Memory B cell (primary cell): ENCODE results near the gene CHST15.

Experiments
- ATAC-seq: fragments of 150-1000 bp; cut with Tn5 transposase; 2 replicates; pipeline ENCODE4 v1.10.0; 2021; ENCODE audit warnings: low read depth, mild to moderate bottlenecking, moderate library complexity
- DNase-seq, 2 donors: peaks; one replicate each; pipeline ENCODE4 v3.0.0; 2022; ENCODE audit warnings: low spot score in 2 of 2
- H3K27ac Mint-ChIP-seq: one replicate; pipeline ENCODE4 v1.8.0; 2022; ENCODE audit warnings: mild to moderate bottlenecking, moderate library complexity, mixed read lengths
- H3K27me3 Mint-ChIP-seq: one replicate; pipeline ENCODE4 v1.8.0; 2022; ENCODE audit warnings: mixed read lengths
- H3K36me3 Mint-ChIP-seq: one replicate; pipeline ENCODE4 v1.8.0; 2022; ENCODE audit warnings: mild to moderate bottlenecking, mixed read lengths
- H3K4me1 Mint-ChIP-seq: one replicate; pipeline ENCODE4 v1.8.0; 2022; ENCODE audit warnings: mixed read lengths
- H3K4me3 Mint-ChIP-seq: one replicate; pipeline ENCODE4 v1.8.0; 2022; ENCODE audit warnings: mild to moderate bottlenecking, moderate library complexity, mixed read lengths
- H3K9me3 Mint-ChIP-seq: one replicate; pipeline ENCODE4 v1.8.0; 2022; ENCODE audit warnings: mixed read lengths

The CHST15 gene

DNA sequence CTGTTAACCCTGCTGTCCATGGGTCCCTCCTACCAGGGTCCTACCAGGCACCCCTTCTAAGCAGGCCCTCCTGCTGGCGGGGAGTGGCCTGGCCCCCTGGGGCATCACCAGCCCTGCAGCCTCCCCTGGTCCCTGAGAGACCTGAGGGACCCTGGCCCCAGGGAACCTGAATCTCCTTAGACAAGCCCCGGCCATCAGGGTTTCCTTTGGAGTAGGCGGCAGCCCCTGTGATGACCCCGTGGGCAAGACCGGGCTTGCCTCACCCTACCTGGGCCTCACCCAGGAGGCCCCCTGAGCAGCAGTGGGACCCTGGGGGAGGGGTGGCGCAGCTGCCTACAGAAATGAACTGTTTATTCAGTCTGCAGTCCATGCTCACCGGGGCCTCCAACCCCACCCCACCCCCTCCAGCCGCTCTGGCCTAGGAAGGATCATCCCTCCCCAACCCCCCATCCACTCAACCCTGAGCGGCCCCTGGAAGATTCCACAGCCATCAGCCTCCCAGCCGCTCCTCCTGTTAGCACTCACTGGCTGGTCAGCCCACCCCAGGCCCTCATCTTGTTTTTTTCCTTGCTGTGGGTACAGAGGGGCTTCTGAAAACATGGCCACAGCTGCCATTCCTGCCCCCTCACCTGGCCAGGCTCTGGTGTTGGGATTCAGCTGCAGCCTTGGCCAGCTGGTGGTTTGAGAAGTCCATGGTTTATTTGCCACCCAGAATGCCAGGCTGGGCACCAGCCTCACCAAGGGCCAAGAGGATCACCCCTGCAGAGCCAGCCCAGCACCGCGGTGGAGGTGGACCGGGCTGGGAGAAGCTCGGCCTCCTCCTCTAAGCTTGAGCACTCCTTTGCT is 34.8 kb upstream of the CHST15 start:
- peaks cover 9% of the 10 kb centered on the region for H3K4me1 Mint-ChIP-seq
- DNase-seq (no peak), ATAC-seq (no peak)
- no peak overlapping the region for H3K4me3 Mint-ChIP-seq
- no peaks in the 10 kb centered on the region for H3K27me3 Mint-ChIP-seq
- H3K36me3 Mint-ChIP-seq, result no peaks in the 10 kb centered on the region
- H3K27ac Mint-ChIP-seq, result no peak overlapping the region
- no peaks in the 10 kb centered on the region for H3K9me3 Mint-ChIP-seq

DNA sequence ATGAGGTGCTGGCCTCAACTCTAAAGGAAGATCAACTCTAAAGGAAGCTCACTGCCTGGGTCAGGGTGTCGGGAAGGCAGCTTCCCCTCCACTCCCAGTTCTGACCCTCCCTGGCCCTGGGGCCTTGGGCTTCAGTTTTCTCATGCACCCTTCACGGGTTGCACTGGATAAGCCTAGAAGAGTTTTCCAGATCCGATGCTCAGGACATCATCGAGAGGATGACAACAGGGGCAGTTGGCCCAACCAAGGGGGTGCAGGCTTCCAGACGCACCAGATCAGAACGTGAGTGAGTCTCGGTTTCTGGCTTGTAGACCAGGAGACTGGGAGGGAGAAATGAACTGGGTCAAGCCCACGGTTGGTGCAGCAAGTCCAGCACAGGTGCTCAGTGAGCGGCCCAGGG is 34.2 kb upstream of the CHST15 start:
- peaks cover 9% of the 10 kb centered on the region for H3K4me1 Mint-ChIP-seq
- H3K27me3 Mint-ChIP-seq, result no peaks in the 10 kb centered on the region
- no peaks in the 10 kb centered on the region for H3K9me3 Mint-ChIP-seq
- H3K36me3 Mint-ChIP-seq, result no peaks in the 10 kb centered on the region
- no peak overlapping the region for H3K27ac Mint-ChIP-seq
- H3K4me3 Mint-ChIP-seq, result no peak overlapping the region
- ATAC-seq (no peak), DNase-seq (no peak)

DNA sequence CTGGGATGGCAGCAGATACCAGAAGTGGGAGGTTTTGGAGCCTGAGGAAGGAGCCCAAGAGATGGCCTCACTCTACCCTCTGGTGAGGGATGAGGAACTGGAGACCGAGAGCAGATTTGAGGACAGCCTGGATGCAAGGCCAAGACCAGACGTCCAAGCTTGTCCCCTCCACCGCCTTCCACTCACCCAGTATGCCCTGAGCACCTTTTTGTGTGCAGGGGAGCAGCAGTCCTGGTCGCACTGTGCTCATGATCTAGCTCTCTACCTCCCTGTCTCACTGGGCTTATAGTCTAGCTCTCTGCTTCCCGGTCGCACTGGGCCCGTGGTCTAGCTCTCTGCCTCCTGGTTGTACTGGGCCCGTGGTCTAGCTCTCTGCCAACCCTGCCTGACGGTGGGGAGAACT is 33.6 kb upstream of the CHST15 start:
- no peak for DNase-seq
- H3K4me3 Mint-ChIP-seq, result no peak overlapping the region
- peaks cover 11% of the 10 kb centered on the region for H3K4me1 Mint-ChIP-seq
- H3K27me3 Mint-ChIP-seq, result no peaks in the 10 kb centered on the region
- no peak overlapping the region for H3K27ac Mint-ChIP-seq
- no peaks in the 10 kb centered on the region for H3K36me3 Mint-ChIP-seq
- ATAC-seq, result no peak
- H3K9me3 Mint-ChIP-seq, result no peaks in the 10 kb centered on the region

DNA sequence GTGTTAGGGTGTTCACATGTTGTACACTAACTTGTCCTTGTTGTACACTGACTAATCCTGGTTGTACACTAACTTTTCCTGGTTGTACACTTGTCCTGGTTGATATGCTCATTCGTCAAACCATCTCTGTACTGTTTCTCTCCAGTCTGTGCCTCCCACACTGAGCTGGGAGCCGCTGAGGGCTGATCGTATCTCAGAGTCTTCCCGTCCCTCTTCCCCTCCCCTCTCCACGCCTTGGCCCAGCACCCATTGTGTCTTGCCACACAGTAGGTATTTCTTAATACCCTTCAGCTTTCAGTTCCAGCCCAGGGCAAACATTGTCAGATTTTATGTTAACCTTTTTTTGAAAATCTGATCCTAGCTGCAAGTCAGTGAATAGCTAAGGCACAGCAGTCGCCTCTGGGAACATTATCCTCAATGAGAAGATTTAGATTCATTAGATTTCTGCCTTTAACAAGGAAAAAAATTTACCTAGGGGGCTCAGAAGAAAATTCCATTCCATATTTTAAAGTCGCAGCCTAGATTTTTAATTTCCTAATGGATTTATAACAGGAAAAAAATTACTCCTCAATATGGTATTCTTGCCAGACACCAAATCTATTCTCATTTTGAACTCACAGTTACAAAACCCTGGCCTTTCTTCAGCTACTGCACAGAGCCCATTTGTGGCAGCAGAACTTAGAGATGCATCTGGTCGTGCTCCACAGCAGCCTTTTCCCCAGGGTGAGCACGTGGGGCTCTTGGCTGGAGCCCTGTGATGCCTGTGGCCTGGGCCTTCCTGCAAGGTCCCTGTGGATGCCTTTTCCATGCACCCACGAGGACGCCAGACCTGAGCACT is 33.0 kb upstream of the CHST15 start:
- H3K36me3 Mint-ChIP-seq, result no peaks in the 10 kb centered on the region
- H3K27ac Mint-ChIP-seq, result no peak overlapping the region
- H3K4me3 Mint-ChIP-seq, result no peak overlapping the region
- DNase-seq (no peak), ATAC-seq (no peak)
- no peaks in the 10 kb centered on the region for H3K9me3 Mint-ChIP-seq
- H3K27me3 Mint-ChIP-seq, result no peaks in the 10 kb centered on the region
- peaks cover 13% of the 10 kb centered on the region for H3K4me1 Mint-ChIP-seq

DNA sequence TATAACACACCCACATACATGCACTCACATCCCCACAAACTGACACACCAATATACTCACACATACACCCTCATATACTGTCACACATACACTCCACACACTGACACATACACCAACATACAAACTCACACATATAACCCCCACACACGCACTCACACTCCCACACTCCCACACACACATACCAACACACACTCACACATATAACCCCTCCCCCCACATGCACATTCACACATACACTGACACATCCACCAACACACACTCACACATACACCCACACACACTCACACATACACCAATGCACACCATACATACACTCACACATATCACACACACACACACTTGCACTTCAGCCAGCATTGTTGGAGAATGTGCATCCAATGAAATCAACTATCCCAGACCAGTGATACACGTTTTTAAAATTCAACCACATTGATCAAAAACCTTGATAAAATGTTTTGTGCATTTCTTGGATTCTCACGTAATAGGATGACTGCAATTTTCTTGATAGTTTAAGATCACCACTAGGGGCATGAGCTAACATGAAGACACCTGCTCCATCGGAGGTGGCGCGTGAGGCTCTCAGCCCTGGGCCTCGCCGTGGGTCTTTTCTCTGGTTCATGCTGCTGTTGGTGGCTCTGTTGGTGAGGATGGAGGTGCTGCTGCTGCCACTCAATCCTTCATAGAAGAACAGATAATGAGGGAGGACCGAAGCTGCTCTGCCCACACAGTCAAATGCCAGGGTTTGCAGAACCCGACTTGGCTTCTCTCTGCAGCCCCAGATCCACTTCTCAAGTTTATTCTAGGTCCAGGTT is 32.1 kb upstream of the CHST15 start:
- Mint-ChIP-seq H3K4me1 (peaks cover 13% of the 10 kb centered on the region), H3K4me3 (no peak overlapping the region), H3K27me3 (no peaks in the 10 kb centered on the region), H3K27ac (no peak overlapping the region), H3K9me3 (no peaks in the 10 kb centered on the region), H3K36me3 (no peaks in the 10 kb centered on the region)
- DNase-seq, result peak in 1 of 2 donors; percentile 29
- ATAC-seq, result peak; percentile 26

DNA sequence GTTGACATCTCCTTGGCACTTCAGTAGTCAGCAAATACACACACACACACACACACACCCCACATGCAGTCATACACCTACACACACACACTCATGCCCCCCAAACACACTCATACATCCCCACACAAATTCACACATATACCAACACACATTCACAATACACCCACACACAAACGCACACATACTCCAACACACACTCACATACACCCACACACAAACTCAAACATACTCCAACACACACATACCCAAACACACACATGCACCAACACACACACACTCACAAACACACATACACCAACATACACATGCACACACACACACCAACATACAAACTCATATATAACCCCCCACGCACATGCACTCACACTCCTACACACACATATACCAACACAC is 31.4 kb upstream of the CHST15 start:
- H3K9me3 Mint-ChIP-seq, result no peaks in the 10 kb centered on the region
- ATAC-seq (no peak), DNase-seq (no peak)
- no peaks in the 10 kb centered on the region for H3K36me3 Mint-ChIP-seq
- peaks cover 13% of the 10 kb centered on the region for H3K4me1 Mint-ChIP-seq
- H3K27me3 Mint-ChIP-seq, result no peaks in the 10 kb centered on the region
- H3K27ac Mint-ChIP-seq, result no peak overlapping the region
- no peak overlapping the region for H3K4me3 Mint-ChIP-seq

DNA sequence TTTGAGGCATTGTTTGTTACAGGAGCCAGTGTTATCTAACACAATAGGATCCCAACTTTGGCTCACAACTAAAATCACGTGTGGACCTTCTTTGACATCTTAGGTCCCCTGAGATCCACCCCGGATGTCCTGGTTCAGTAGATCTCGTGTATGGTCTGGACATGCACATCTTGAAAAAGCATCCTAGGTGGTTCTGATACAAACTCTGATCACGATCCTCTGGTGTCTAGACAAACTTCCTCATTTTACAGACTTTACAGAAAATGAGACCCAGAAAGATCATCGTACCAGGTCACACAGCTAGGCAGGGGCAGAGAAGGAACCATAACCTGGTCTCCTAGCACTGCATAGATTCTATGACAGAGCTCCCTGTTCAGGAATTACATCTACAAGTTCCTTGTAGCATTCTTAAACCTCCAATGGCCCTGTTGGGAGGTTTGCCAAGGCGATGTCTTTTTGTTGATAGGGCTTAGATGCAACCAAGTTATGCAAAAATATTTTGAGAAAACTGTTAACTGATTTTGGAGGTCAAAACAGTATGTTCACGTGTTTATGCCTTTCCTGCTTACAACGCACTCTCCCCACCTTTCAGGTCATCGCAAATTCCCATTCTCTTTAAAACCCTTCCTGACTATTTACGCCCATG is 30.8 kb upstream of the CHST15 start:
- Mint-ChIP-seq H3K4me3 (no peak overlapping the region), H3K4me1 (peaks cover 13% of the 10 kb centered on the region), H3K36me3 (no peaks in the 10 kb centered on the region), H3K27ac (no peak overlapping the region), H3K27me3 (no peaks in the 10 kb centered on the region), H3K9me3 (no peaks in the 10 kb centered on the region)
- ATAC-seq (peak; percentile 92), DNase-seq (peak; percentile 38 to 63)

DNA sequence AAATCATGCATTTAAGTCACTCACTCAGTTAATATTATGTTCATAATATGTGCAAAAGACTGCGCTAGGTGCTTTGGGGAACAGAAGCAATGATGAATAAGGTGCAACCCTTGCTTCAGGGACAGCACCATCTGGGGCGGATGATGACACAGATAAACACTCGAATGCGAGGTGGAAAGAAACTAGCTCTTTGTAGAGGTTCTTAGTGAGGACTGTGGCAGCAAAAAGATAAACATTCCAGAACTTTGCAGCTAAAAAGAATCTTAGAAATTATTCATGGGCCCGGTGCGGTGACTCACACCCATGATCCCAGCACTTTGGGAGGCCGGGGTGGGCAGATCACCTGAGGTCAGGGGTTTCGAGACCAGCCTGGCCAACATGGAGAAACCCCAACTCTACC is 29.8 kb upstream of the CHST15 start:
- H3K4me1 Mint-ChIP-seq, result peaks cover 13% of the 10 kb centered on the region
- no peak overlapping the region for H3K4me3 Mint-ChIP-seq
- no peaks in the 10 kb centered on the region for H3K36me3 Mint-ChIP-seq
- no peaks in the 10 kb centered on the region for H3K9me3 Mint-ChIP-seq
- no peaks in the 10 kb centered on the region for H3K27me3 Mint-ChIP-seq
- no peak overlapping the region for H3K27ac Mint-ChIP-seq
- ATAC-seq, result no peak
- no peak for DNase-seq

DNA sequence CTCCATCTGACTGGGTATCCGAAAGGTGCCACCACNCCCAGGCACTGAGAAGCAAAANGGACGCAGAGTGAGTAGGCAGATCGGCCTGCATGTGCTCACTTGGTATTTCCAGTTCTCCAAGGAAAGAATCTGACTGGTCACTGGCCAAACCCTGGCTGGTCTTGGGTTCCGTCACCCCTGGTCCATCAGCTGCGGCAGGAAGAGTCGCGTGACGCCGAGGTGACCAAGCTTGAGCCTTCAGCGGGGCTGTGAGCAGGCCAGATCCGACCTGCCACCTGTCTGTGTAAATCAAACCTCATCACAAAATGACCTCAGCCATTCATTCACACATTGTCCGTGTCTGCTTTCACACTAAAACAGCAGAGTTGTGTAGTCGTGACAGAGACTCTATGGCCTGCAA is 28.8 kb upstream of the CHST15 start:
- Mint-ChIP-seq H3K36me3 (no peaks in the 10 kb centered on the region), H3K4me3 (no peak overlapping the region), H3K4me1 (peaks cover 15% of the 10 kb centered on the region), H3K9me3 (no peaks in the 10 kb centered on the region), H3K27ac (no peak overlapping the region), H3K27me3 (no peaks in the 10 kb centered on the region)
- ATAC-seq, result no peak
- no peak for DNase-seq

DNA sequence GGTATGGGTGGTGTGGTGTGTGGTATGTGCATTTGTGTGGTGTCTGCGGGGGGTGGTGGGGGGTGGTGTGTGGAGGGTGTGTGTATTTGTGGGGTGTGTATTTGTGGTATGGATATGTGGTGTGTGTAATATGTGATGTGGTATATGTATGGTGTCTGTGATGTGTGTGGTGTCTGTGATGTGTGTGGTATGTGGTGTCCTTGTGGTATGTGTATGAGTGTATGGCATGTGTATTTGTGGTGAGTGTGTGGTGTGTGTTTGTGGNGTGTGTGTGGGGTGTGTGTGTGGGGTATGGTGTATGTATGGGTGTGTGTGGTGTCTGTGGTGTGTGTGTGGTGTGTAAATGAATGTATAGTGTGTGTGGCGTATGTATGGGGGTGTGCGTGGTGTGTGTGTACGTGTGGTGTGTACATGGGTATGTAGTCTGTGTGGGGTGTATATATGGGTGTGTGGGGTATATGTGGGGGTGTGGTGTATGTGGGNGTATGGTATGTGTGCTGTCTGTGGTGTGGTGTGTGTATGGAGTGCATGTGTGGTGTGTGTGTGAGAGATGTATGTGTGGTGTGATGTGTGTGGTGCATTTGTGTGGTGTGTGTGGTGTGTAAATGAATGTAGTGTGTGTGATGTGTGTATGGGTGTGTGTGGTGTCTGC is 27.1 kb upstream of the CHST15 start:
- Mint-ChIP-seq H3K27me3 (no peaks in the 10 kb centered on the region), H3K4me3 (no peak overlapping the region), H3K36me3 (no peaks in the 10 kb centered on the region), H3K27ac (no peak overlapping the region), H3K4me1 (peaks cover 16% of the 10 kb centered on the region), H3K9me3 (no peaks in the 10 kb centered on the region)
- DNase-seq (no peak), ATAC-seq (no peak)

DNA sequence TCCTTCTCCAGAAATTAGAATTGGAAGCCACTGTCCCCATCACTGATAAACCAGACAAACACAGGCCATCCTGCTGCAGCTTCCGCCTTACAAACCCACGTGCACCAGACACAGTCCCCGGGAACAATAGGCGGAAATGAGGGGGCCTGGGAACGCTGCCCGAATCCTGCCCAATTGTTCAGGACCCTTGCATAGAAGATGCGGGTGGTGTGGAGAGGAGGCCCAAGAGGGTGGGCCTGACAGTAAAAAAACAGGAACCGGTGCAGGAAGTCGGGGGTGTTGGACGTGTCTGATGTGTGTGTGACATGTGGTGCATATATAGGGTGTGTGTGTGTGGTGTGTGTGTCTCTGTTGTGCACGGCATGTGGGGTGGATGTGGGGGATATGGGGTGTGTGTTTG is 26.5 kb upstream of the CHST15 start:
- peaks cover 16% of the 10 kb centered on the region for H3K4me1 Mint-ChIP-seq
- no peak overlapping the region for H3K4me3 Mint-ChIP-seq
- H3K27ac Mint-ChIP-seq, result no peak overlapping the region
- DNase-seq (no peak), ATAC-seq (peak; percentile 37)
- no peaks in the 10 kb centered on the region for H3K9me3 Mint-ChIP-seq
- no peaks in the 10 kb centered on the region for H3K27me3 Mint-ChIP-seq
- no peaks in the 10 kb centered on the region for H3K36me3 Mint-ChIP-seq

DNA sequence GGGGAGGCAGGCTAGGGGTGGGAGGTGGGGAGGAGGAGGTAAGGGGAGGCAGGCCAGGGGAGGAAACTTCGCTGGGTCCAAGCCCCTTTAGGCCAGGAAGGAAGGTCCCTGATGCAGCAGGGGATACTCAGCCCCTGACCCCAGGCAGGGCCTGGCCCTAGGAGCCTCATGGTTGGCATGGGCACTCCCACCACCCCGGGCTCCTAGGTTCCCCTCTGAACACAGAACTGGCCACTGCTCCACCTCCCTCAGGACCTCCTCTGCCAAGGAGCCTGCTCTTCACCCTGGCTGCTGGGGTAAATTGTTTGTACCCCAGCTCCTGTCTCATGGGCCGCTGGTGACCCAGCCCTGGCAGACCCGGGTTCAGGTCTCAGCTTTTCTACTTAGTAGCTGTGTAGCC is 25.8 kb upstream of the CHST15 start:
- Mint-ChIP-seq H3K27me3 (no peaks in the 10 kb centered on the region), H3K9me3 (no peaks in the 10 kb centered on the region), H3K4me3 (no peak overlapping the region), H3K36me3 (no peaks in the 10 kb centered on the region), H3K27ac (no peak overlapping the region), H3K4me1 (peaks cover 16% of the 10 kb centered on the region)
- no peak for DNase-seq
- ATAC-seq, result no peak

DNA sequence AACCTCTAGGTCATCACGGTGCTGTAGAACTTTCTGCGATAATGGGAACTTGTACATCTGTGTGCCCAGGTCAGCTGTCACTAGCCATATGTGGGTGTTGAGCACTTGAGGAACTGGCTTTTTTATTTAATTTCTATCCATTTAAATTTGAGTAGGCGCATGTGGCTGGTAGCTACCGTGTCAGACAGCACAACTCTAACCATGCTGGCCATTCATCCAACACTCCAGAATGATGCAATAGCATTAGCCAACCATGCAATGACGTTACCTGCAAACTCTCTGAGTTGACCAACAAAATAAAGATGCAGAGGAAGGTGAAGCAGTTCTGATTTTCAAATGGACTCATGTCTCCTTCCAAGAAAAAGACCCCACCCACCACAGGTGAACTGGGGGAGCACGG is 24.4 kb upstream of the CHST15 start:
- H3K27me3 Mint-ChIP-seq, result no peaks in the 10 kb centered on the region
- H3K4me3 Mint-ChIP-seq, result no peak overlapping the region
- H3K9me3 Mint-ChIP-seq, result no peaks in the 10 kb centered on the region
- H3K36me3 Mint-ChIP-seq, result no peaks in the 10 kb centered on the region
- no peak for DNase-seq
- peaks cover 10% of the 10 kb centered on the region for H3K4me1 Mint-ChIP-seq
- no peak overlapping the region for H3K27ac Mint-ChIP-seq
- no peak for ATAC-seq
